ENCODE data around the gene SARS1. TPM values are rescaled to one million over a fixed set of nuclear protein-coding genes. Genes with fewer than 3 reads are reported as not detected.

Gene SARS1
- total and polyA plus RNA-seq, 4 donors, result 57.5 to 132 (median 92.8) TPM

DNA sequence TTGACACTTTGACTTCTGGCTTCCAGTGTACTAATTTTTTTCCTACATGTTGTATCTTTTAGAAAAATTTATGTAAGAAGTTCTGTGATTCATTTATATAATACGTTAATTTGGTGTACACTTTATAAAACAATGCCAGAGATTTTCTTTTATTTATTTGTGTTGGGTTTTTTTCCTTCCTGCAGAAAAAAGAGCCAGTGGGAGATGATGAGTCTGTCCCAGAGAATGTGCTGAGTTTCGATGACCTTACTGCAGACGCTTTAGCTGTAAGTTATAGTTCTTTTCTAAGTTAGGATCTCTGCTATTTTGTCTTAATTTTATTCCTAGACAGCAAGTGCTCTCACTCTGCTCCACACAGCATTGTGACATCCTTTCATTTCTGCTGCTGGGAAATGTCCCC lies 14.4 kb downstream of the SARS1 start (continued):
- TF ChIP-seq YY1 (IDR thresholded peaks at IDR 0.05), result no peak
- no peak for TF ChIP-seq FOXA1 (IDR thresholded peaks at IDR 0.05)

DNA sequence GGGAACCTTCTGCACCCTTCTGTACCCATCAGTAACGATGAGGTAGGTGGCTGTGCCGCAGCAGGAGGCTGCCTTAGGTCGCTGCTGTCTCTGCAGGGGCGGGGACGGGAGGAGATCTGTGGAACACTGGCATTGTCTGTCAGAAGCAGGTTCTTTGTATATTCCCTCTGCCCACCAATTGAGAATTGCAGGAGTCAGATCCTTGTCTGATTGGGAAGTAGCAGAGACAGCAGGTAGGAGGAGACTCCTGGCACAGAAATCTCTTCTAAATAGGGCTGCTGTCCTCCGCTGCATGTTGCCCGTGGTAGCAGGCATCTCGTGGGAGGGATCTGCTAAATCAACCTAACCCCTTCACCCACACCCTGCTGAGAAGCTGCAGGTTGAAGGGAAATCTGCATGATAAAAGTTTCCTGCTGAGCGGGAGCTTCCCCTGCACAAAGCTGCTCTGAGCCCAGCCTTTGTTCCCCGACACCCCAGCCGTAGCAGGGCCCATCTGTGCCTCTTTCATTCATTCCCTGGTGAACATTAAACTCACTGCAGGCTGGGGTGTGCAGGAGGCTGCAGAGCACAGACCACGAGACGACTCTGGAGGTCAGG lies 15.9 kb downstream of the SARS1 start:
- Histone ChIP-seq H3K27me3 (ENCODE audit: control insufficient read depth in 4 of 4, insufficient read depth in 4 of 4, low read length in 3 of 4) (no peaks in the 10 kb centered on the region), H3K9ac (ENCODE audit: low read depth in 1 of 2, low read length in 2 of 2) (no peak overlapping the region), H3K4me3 (ENCODE audit: low read depth in 1 of 3, low read length in 3 of 3) (no peak overlapping the region), H3K9me3 (ENCODE audit: control insufficient read depth in 4 of 4, low read length in 3 of 4) (no peaks in the 10 kb centered on the region), H3K4me1 (ENCODE audit: control insufficient read depth in 4 of 4, insufficient read depth in 4 of 4, low read length in 3 of 4) (peaks cover 0 to 5% (median 1%) of the 10 kb centered on the region in 4 donors), H3K27ac (ENCODE audit: low read depth in 1 of 2, low read length in 2 of 2) (no peak overlapping the region), H3K36me3 (ENCODE audit: control insufficient read depth in 4 of 4, insufficient read depth in 3 of 4, low read depth in 1 of 4, low read length in 3 of 4) (peaks cover 10 to 44% (median 37%) of the 10 kb centered on the region in 4 donors)
- TF ChIP-seq FOXA2 (IDR thresholded peaks at IDR 0.05) (no peak), HNF4A (conservative IDR thresholded peaks at IDR 0.05) (no peak), FOXA1 (IDR thresholded peaks at IDR 0.05) (no peak), TAF1 (conservative IDR thresholded peaks at IDR 0.05) (no peak), RAD21 (IDR thresholded peaks at IDR 0.05) (no peak), YY1 (IDR thresholded peaks at IDR 0.05) (no peak), GABPA (IDR thresholded peaks at IDR 0.05 in 1 of 2, conservative IDR thresholded peaks at IDR 0.05 in 1 of 2) (no peak), SP1 (IDR thresholded peaks at IDR 0.05) (no peak), JUND (IDR thresholded peaks at IDR 0.05) (no peak), EGR1 (IDR thresholded peaks at IDR 0.05; ENCODE audit: low read depth in 2 of 2) (no peak), RXRA (IDR thresholded peaks at IDR 0.05) (no peak), NR2F2 (IDR thresholded peaks at IDR 0.05) (no peak), HNF4G (IDR thresholded peaks at IDR 0.05) (no peak)
- TF ChIP-seq, protein P1, sequence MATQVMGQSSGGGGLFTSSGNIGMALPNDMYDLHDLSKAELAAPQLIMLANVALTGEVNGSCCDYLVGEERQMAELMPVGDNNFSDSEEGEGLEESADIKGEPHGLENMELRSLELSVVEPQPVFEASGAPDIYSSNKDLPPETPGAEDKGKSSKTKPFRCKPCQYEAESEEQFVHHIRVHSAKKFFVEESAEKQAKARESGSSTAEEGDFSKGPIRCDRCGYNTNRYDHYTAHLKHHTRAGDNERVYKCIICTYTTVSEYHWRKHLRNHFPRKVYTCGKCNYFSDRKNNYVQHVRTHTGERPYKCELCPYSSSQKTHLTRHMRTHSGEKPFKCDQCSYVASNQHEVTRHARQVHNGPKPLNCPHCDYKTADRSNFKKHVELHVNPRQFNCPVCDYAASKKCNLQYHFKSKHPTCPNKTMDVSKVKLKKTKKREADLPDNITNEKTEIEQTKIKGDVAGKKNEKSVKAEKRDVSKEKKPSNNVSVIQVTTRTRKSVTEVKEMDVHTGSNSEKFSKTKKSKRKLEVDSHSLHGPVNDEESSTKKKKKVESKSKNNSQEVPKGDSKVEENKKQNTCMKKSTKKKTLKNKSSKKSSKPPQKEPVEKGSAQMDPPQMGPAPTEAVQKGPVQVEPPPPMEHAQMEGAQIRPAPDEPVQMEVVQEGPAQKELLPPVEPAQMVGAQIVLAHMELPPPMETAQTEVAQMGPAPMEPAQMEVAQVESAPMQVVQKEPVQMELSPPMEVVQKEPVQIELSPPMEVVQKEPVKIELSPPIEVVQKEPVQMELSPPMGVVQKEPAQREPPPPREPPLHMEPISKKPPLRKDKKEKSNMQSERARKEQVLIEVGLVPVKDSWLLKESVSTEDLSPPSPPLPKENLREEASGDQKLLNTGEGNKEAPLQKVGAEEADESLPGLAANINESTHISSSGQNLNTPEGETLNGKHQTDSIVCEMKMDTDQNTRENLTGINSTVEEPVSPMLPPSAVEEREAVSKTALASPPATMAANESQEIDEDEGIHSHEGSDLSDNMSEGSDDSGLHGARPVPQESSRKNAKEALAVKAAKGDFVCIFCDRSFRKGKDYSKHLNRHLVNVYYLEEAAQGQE (IDR thresholded peaks at IDR 0.05), result no peak
- TF ChIP-seq, protein P2, sequence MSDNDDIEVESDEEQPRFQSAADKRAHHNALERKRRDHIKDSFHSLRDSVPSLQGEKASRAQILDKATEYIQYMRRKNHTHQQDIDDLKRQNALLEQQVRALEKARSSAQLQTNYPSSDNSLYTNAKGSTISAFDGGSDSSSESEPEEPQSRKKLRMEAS (IDR thresholded peaks at IDR 0.05), result no peak
- TF ChIP-seq, protein P3, sequence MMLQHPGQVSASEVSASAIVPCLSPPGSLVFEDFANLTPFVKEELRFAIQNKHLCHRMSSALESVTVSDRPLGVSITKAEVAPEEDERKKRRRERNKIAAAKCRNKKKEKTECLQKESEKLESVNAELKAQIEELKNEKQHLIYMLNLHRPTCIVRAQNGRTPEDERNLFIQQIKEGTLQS (IDR thresholded peaks at IDR 0.05), result no peak
- TF ChIP-seq, protein P4, sequence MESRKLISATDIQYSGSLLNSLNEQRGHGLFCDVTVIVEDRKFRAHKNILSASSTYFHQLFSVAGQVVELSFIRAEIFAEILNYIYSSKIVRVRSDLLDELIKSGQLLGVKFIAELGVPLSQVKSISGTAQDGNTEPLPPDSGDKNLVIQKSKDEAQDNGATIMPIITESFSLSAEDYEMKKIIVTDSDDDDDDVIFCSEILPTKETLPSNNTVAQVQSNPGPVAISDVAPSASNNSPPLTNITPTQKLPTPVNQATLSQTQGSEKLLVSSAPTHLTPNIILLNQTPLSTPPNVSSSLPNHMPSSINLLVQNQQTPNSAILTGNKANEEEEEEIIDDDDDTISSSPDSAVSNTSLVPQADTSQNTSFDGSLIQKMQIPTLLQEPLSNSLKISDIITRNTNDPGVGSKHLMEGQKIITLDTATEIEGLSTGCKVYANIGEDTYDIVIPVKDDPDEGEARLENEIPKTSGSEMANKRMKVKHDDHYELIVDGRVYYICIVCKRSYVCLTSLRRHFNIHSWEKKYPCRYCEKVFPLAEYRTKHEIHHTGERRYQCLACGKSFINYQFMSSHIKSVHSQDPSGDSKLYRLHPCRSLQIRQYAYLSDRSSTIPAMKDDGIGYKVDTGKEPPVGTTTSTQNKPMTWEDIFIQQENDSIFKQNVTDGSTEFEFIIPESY (IDR thresholded peaks at IDR 0.05), result no peak
- TF ChIP-seq, protein P5, sequence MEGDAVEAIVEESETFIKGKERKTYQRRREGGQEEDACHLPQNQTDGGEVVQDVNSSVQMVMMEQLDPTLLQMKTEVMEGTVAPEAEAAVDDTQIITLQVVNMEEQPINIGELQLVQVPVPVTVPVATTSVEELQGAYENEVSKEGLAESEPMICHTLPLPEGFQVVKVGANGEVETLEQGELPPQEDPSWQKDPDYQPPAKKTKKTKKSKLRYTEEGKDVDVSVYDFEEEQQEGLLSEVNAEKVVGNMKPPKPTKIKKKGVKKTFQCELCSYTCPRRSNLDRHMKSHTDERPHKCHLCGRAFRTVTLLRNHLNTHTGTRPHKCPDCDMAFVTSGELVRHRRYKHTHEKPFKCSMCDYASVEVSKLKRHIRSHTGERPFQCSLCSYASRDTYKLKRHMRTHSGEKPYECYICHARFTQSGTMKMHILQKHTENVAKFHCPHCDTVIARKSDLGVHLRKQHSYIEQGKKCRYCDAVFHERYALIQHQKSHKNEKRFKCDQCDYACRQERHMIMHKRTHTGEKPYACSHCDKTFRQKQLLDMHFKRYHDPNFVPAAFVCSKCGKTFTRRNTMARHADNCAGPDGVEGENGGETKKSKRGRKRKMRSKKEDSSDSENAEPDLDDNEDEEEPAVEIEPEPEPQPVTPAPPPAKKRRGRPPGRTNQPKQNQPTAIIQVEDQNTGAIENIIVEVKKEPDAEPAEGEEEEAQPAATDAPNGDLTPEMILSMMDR (IDR thresholded peaks at IDR 0.05; ENCODE audit: low read depth, low read length, missing input control), result no peak
- no peak for DNase-seq (ENCODE audit: low spot score)
- WGBS, result 90% methylated on average over 13 of the region's 13 CpGs
